Fibroblast of mammary gland (primary cell): ENCODE measurements around the gene BCAS3.

Experiments used
- DNase-seq: peaks from one replicate; pipeline ENCODE4 v3.0.0-alpha.2; 2010; ENCODE audit warnings: low read depth
- H3K4me3 ChIP-seq: 2 replicates; pipeline ENCODE4 v1.5.1; 2011; ENCODE audit warnings: low read depth, mild to moderate bottlenecking, low read length, moderate library complexity; ENCODE audit not compliant: control insufficient read depth
- TF ChIP-seq, protein P1 (sequence below): conservative IDR thresholded peaks from 2 replicates; pipeline ENCODE4 v1.5.1; 2011; ENCODE audit warnings: low read depth, low read length, inconsistent platforms; ENCODE audit not compliant: control insufficient read depth, insufficient read depth

The BCAS3 gene

DNA sequence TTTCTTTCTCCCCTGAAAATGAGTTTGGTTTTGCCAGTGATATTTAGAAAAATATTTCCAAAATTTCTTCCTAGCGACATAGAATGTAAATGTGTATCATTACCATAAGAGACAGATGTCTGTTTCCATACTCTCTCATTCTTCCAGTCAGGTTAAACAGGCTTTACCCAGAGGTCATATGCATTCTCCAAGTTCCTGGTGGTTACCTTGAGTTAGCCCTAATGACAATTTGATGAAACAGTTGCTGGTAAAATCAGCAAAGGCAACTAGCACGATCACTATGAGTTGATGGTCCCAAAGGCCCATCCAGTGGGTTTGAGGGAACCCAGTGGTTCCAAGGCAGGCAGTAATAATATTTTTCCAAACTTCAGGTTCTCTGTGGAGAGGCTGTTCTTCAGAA is 618.4 kb downstream of the BCAS3 start:
- TF ChIP-seq, protein P1, sequence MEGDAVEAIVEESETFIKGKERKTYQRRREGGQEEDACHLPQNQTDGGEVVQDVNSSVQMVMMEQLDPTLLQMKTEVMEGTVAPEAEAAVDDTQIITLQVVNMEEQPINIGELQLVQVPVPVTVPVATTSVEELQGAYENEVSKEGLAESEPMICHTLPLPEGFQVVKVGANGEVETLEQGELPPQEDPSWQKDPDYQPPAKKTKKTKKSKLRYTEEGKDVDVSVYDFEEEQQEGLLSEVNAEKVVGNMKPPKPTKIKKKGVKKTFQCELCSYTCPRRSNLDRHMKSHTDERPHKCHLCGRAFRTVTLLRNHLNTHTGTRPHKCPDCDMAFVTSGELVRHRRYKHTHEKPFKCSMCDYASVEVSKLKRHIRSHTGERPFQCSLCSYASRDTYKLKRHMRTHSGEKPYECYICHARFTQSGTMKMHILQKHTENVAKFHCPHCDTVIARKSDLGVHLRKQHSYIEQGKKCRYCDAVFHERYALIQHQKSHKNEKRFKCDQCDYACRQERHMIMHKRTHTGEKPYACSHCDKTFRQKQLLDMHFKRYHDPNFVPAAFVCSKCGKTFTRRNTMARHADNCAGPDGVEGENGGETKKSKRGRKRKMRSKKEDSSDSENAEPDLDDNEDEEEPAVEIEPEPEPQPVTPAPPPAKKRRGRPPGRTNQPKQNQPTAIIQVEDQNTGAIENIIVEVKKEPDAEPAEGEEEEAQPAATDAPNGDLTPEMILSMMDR: no peak
- no peak for DNase-seq
- H3K4me3 ChIP-seq: no peak overlapping the region

DNA sequence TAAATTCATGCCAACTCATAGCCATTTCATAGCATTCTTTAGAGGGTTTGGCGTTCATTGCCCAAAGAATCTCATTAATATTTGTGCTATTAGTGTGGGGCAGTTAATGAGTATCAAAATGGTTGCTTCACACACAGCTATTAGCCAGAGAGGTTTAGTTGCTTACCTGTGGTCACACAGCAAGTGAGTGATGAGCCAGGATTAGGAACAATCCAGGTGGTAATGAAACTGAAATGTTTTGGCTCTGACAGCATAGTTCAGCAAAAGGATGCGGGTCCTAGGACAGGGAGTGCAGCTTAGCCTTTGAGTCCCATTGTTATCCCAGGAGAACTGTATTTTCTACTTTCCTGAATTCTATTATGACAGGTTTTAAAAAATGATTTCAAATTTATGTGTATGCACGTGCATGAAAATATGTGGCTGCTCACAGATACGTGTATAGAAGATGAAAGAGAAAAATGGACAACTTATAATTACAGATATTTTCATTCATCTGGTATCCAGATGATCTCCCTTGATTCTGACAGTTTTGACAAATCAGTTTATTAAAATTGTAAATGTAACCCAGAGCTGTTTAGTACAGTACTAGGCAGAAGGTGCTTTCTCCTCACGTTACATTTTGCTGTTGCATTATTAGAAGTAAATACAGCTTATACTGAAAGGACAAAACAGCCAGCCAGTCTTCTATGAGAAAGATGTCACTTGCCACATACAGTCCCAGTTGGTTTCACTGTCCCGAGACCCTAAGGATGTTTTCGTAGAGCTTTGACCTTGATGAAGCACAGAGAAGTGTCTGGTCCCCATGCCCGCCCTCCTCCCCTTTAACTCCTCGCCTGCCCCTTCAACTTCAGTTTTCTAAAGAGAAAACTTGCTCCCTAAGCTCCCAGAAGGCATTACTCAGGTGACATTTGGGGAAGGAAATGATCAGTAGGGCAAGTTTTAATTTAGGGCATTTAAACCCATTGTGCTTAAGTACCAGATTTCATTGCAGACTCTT is 622.2 kb downstream of the BCAS3 start:
- TF ChIP-seq, protein P1: no peak
- DNase-seq: no peak
- H3K4me3 ChIP-seq: no peak overlapping the region

DNA sequence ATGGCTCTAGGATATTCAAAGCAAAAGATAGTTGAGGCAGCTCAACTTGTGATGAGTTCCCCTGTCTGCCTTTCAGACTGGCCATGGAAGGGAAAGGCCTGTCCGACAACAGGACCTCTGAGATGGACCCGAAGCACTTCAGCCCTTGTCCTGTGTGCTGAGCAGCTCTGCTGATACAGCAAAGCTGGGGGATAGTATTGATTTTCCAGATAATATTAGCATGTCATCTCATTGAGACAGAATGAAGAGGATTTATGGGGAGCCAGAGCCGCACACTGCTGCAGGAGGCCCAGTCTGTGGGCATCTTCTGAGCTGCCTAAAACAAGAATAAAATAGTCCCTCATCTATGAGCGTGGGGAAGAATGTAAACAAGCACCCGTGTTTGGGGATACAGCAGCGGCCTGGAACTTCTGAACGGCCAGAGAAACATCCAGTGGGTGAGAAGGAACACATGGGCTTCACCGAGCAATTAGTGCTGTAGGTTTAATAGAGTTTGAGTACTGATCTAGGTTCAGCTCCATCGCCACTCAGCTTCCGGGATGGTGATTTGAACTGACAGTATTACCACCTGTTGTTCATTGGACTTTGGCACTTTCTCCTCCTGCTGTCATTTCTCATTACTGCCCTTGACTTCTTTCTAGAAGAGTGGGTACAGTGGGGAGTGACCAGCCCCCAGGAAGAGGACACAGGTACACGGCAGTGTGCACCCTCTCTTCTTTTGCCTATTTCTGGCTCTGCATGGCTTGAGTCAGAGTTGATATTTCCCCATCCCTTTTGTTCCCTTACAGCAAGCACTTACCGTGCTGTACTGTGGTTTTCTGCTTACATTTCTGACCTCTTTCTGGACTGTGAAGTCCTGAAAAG is 625.5 kb downstream of the BCAS3 start:
- peak; percentile 73 for DNase-seq
- TF ChIP-seq, protein P1: no peak

DNA sequence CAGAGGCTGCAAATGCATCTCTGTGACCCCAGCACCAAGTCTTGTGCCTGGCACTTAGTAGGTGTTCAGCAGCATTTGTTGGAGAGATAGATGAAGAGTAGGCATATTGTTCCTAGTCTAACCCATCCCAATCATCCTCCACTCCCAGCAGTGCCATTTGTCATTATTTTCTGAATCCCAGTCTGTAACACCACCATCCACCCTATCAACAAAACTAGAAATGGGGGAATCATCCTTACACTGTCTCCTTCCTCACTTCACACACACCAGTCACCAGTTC is 626.1 kb downstream of the BCAS3 start:
- no peak for DNase-seq
- no peak overlapping the region for H3K4me3 ChIP-seq
- TF ChIP-seq, protein P1: no peak

More for the DNA sequence above, 625.5 kb downstream of the BCAS3 start:
- no peak overlapping the region for H3K4me3 ChIP-seq

DNA sequence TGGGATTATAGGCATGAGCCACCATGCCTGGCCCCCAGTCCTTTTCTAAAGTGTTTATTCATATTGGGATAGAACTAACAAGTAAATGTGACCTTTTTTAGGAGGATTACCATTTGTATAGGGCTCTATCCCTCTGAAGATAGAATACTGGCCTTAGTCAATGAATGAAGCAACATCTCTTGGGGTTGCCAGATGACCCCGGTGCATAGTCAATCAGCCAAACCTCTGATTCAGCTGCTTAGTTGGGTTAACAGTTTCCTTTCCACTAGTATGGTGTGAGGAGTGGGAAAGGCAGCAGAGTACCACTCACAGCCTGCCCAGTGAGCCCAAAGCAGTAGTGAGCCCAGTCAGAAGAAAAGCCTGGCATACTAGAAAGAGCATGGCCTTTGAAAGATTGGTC is 627.4 kb downstream of the BCAS3 start:
- no peak overlapping the region for H3K4me3 ChIP-seq
- peak; percentile 86 for DNase-seq
- TF ChIP-seq, protein P1: no peak

DNA sequence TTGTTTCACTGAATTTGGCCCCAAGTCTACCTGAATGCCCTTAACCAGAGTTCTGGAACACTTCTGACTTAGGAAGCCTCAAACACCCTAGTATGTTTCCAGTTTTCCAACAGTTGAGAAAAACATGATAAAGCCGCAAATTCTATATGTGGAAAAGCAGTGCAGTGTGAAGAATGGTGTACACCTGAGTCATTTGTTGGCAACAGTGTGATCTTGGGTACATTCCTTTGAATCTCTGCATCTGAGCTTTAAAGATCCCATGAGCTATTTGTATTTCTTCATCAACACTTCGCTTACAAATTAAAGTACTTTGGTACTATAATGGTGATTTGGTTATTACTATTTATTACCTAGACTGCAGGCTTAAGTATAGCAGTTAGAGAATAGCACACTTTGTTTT is 628.4 kb downstream of the BCAS3 start:
- no peak overlapping the region for H3K4me3 ChIP-seq
- TF ChIP-seq, protein P1: no peak
- peak; percentile 63 for DNase-seq
